Astrocyte (in vitro differentiated cells and primary cell): Measurements from ENCODE around the gene DHCR7. TPM values are rescaled to one million over a fixed set of nuclear protein-coding genes. Genes with fewer than 3 reads are reported as not detected.

Experiments used
- DNase-seq: peaks from one replicate; pipeline ENCODE4 v3.0.0-alpha.2; 2010; ENCODE audit warnings: low read depth
- FAIRE-seq: peaks from 2 replicates; lab custom pipeline; 2011; peaks lifted over from hg19 to GRCh38; lab: Jason Lieb, UNC
- H2AFZ ChIP-seq: 2 replicates; pipeline ENCODE4 v1.6.0; 2012; ENCODE audit warnings: low read depth, low read length, inconsistent platforms
- H3K27ac ChIP-seq: 2 replicates; pipeline ENCODE4 v1.5.1; 2011; ENCODE audit warnings: low read depth, low read length, inconsistent platforms
- H3K27me3 ChIP-seq: 2 replicates; pipeline ENCODE4 v1.6.0; 2011; ENCODE audit warnings: low read length, inconsistent platforms; ENCODE audit not compliant: insufficient read depth
- H3K36me3 ChIP-seq: 2 replicates; pipeline ENCODE4 v1.5.1; 2011; ENCODE audit warnings: low read length, inconsistent platforms; ENCODE audit not compliant: insufficient read depth
- H3K4me1 ChIP-seq: 2 replicates; pipeline ENCODE4 v1.5.1; 2011; ENCODE audit warnings: low read length, inconsistent platforms; ENCODE audit not compliant: insufficient read depth
- H3K4me2 ChIP-seq: 2 replicates; pipeline ENCODE4 v1.6.0; 2012; ENCODE audit warnings: low read length, inconsistent platforms
- H3K4me3 ChIP-seq: 2 replicates; pipeline ENCODE4 v1.5.1; 2011; ENCODE audit warnings: low read depth, mild to moderate bottlenecking, low read length, inconsistent platforms; ENCODE audit not compliant: insufficient read depth
- H3K79me2 ChIP-seq: 2 replicates; pipeline ENCODE4 v1.6.0; 2012; ENCODE audit warnings: mild to moderate bottlenecking, low read length, inconsistent platforms; ENCODE audit not compliant: insufficient read depth
- H3K9ac ChIP-seq: 2 replicates; pipeline ENCODE4 v1.6.0; 2012; ENCODE audit warnings: mild to moderate bottlenecking, low read length, inconsistent platforms
- H3K9me3 ChIP-seq: 2 replicates; pipeline ENCODE4 v1.5.1; 2012; ENCODE audit warnings: low read depth, mild to moderate bottlenecking, low read length, inconsistent platforms; ENCODE audit not compliant: insufficient read depth
- H4K20me1 ChIP-seq: 2 replicates; pipeline ENCODE4 v1.6.0; 2012; ENCODE audit warnings: low read length, inconsistent platforms; ENCODE audit not compliant: insufficient read depth
- H3K27ac Mint-ChIP-seq: one replicate; pipeline ENCODE4 v1.8.0; 2021; ENCODE audit warnings: mild to moderate bottlenecking, mixed read lengths; ENCODE audit not compliant: unreplicated experiment
- H3K27me3 Mint-ChIP-seq: one replicate; pipeline ENCODE4 v1.8.0; 2021; ENCODE audit warnings: low read depth, mixed read lengths; ENCODE audit not compliant: unreplicated experiment
- H3K36me3 Mint-ChIP-seq: one replicate; pipeline ENCODE4 v1.8.0; 2021; ENCODE audit warnings: low read depth, mixed read lengths; ENCODE audit not compliant: unreplicated experiment
- H3K4me1 Mint-ChIP-seq: one replicate; pipeline ENCODE4 v1.8.0; 2021; ENCODE audit warnings: low read depth, mixed read lengths; ENCODE audit not compliant: unreplicated experiment
- H3K4me3 Mint-ChIP-seq: one replicate; pipeline ENCODE4 v1.8.0; 2021; ENCODE audit warnings: mild to moderate bottlenecking, moderate library complexity, mixed read lengths; ENCODE audit not compliant: unreplicated experiment
- H3K9me3 Mint-ChIP-seq: one replicate; pipeline ENCODE4 v1.8.0; 2021; ENCODE audit warnings: mild to moderate bottlenecking, mixed read lengths; ENCODE audit not compliant: unreplicated experiment
- CTCF ChIP-seq: IDR thresholded peaks from 2 replicates; pipeline ENCODE4 v1.5.1; 2011; ENCODE audit warnings: low read depth, mild to moderate bottlenecking, inconsistent platforms, low read length, moderate library complexity; ENCODE audit not compliant: insufficient read depth
- EZH2 ChIP-seq: IDR thresholded peaks from 2 replicates; pipeline ENCODE4 v1.6.1; 2012; ENCODE audit warnings: mild to moderate bottlenecking, low read length, inconsistent platforms; ENCODE audit not compliant: insufficient read depth
- total RNA-seq: library from RNA; stranded (reverse); gene quantifications from 2 replicates; pipeline ENCODE4 v1.2.1, GENCODE V29; 2021

The DHCR7 gene
- total RNA-seq, 1 donor from 2014 or later, result 92.8 TPM

GRCh38 chr11:71450507-71450906 lies 2.3 kb upstream of the DHCR7 start:
- Histone ChIP-seq H2AFZ (no peak overlapping the region), H4K20me1 (peaks cover 28% of the 10 kb centered on the region), H3K27me3 (no peaks in the 10 kb centered on the region), H3K9ac (no peak overlapping the region), H3K4me3 (no peak overlapping the region), H3K4me1 (peaks cover 26% of the 10 kb centered on the region), H3K27ac (no peak overlapping the region), H3K79me2 (peaks cover 34% of the 10 kb centered on the region), H3K9me3 (no peaks in the 10 kb centered on the region), H3K36me3 (peaks cover 3% of the 10 kb centered on the region), H3K4me2 (no peak overlapping the region)
- Mint-ChIP-seq H3K36me3 (peaks cover 8% of the 10 kb centered on the region), H3K27ac (no peak overlapping the region), H3K9me3 (no peaks in the 10 kb centered on the region), H3K27me3 (no peaks in the 10 kb centered on the region), H3K4me1 (peaks cover 14% of the 10 kb centered on the region), H3K4me3 (no peak overlapping the region)
- no peak for TF ChIP-seq CTCF
- TF ChIP-seq EZH2, result no peak
- DNase-seq (no peak), FAIRE-seq (no peak)

GRCh38 chr11:71449596-71449995 lies 1.4 kb upstream of the DHCR7 start:
- Histone ChIP-seq H3K36me3 (peaks cover 11% of the 10 kb centered on the region), H3K27me3 (no peaks in the 10 kb centered on the region), H3K9ac (peak overlapping the region; percentile 89), H3K79me2 (peaks cover 30% of the 10 kb centered on the region), H3K27ac (no peak overlapping the region), H4K20me1 (peaks cover 34% of the 10 kb centered on the region), H3K4me1 (peaks cover 26% of the 10 kb centered on the region), H3K4me3 (peak overlapping the region; percentile 91), H3K4me2 (peak overlapping the region; percentile 100), H2AFZ (peak overlapping the region; percentile 98), H3K9me3 (no peaks in the 10 kb centered on the region)
- peaks cover 14% of the 10 kb centered on the region for H3K36me3 Mint-ChIP-seq
- H3K9me3 Mint-ChIP-seq, result no peaks in the 10 kb centered on the region
- peak overlapping the region; percentile 93 for H3K4me3 Mint-ChIP-seq
- H3K27ac Mint-ChIP-seq, result no peak overlapping the region
- TF ChIP-seq EZH2 (no peak), CTCF (no peak)
- peaks cover 14% of the 10 kb centered on the region for H3K4me1 Mint-ChIP-seq
- FAIRE-seq (no peak), DNase-seq (no peak)
- H3K27me3 Mint-ChIP-seq, result no peaks in the 10 kb centered on the region

GRCh38 chr11:71447791-71448256 lies 369 bp downstream of the DHCR7 start:
- peaks cover 14% of the 10 kb centered on the region for H3K79me2 ChIP-seq
- FAIRE-seq, result no peak
- peaks cover 31% of the 10 kb centered on the region for H4K20me1 ChIP-seq
- H3K9me3 ChIP-seq, result no peaks in the 10 kb centered on the region
- H2AFZ ChIP-seq, result peak overlapping the region; percentile 54
- TF ChIP-seq CTCF (no peak), EZH2 (no peak)
- Mint-ChIP-seq H3K27me3 (no peaks in the 10 kb centered on the region), H3K4me3 (peak overlapping the region; percentile 93), H3K27ac (no peak overlapping the region), H3K9me3 (no peaks in the 10 kb centered on the region), H3K36me3 (peaks cover 18% of the 10 kb centered on the region), H3K4me1 (peaks cover 11% of the 10 kb centered on the region)
- H3K27ac ChIP-seq, result no peak overlapping the region
- H3K4me1 ChIP-seq, result peaks cover 20% of the 10 kb centered on the region
- H3K36me3 ChIP-seq, result peaks cover 15% of the 10 kb centered on the region
- H3K4me2 ChIP-seq, result peak overlapping the region; percentile 100
- peak overlapping the region; percentile 89 for H3K9ac ChIP-seq
- peak overlapping the region; percentile 91 for H3K4me3 ChIP-seq
- no peaks in the 10 kb centered on the region for H3K27me3 ChIP-seq
- DNase-seq, result no peak
